ENCODE data around the gene CACNG4. TPM values are rescaled to one million over a fixed set of nuclear protein-coding genes. Genes with fewer than 3 reads are reported as not detected.

CACNG4 gene
- total RNA-seq, 4 donors from 2014 or later, result 0.27 to 1.9 TPM; not detected in 2

GRCh38 chr17:67041941-67042899 lies 77.7 kb downstream of the CACNG4 start:
- no peak overlapping the region for H3K4me3 ChIP-seq
- no peak overlapping the region for H3K27ac ChIP-seq
- in situ Hi-C loops (cut with MboI; ENCODE audit: low pct_ligation_motif_present in 1 of 4, low pct_unique_long_range_greater_than_20kb in 1 of 4, low sequenced_read_pairs in 3 of 4) (no loop called here), intact Hi-C loops (cut with DNase I; ENCODE audit: low total_unique reads) (no loop called here)
- no peaks in the 10 kb centered on the region for H3K36me3 ChIP-seq
- no peaks in the 10 kb centered on the region for H3K27me3 ChIP-seq
- no peaks in the 10 kb centered on the region for H3K9me3 ChIP-seq
- TF ChIP-seq CTCF (IDR thresholded peaks at IDR 0.05) (no peak), POLR2A (IDR thresholded peaks at IDR 0.05) (no peak), EP300 (IDR thresholded peaks at IDR 0.05; ENCODE audit: low read depth) (no peak), POLR2AphosphoS5 (IDR thresholded peaks at IDR 0.05) (no peak)
- H3K4me1 ChIP-seq, result peaks cover 0 to 21% (median 8%) of the 10 kb centered on the region in 4 donors
- 40 to 65% methylated on average over 3 to 11 of the region's 11 CpGs for WGBS, 2 donors (ENCODE audit: low coverage in 1 of 2)
- DNase-seq, result no peak

- H3K27me3 ChIP-seq, result no peaks in the 10 kb centered on the region
- intact Hi-C loops (cut with DNase I; ENCODE audit: low total_unique reads) (no loop called here), in situ Hi-C loops (cut with MboI; ENCODE audit: low pct_ligation_motif_present in 1 of 4, low pct_unique_long_range_greater_than_20kb in 1 of 4, low sequenced_read_pairs in 3 of 4) (no loop called here)
- H3K9me3 ChIP-seq, result peaks cover under 1 to 2% of the 10 kb centered on the region in 2 donors
- peaks cover 0 to 21% (median 8%) of the 10 kb centered on the region in 4 donors for H3K4me1 ChIP-seq
- no peak overlapping the region for H3K27ac ChIP-seq
- TF ChIP-seq POLR2AphosphoS5 (IDR thresholded peaks at IDR 0.05) (no peak), POLR2A (IDR thresholded peaks at IDR 0.05) (no peak)
- no peaks in the 10 kb centered on the region for H3K36me3 ChIP-seq
- no peak for DNase-seq
- no peak overlapping the region for H3K4me3 ChIP-seq
- WGBS, 2 donors (ENCODE audit: low coverage in 1 of 2), result 87 to 100% methylated on average over 2 to 12 of the region's 12 CpGs
These were observed 78.8 kb downstream of the CACNG4 start for GRCh38 chr17:67043283-67043682.

GRCh38 chr17:67044016-67044772 lies 79.7 kb downstream of the CACNG4 start, which contains the start of gene CACNG1:
Gene CACNG1, plus strand, starts transcription at chr17:67044554. Its CDS starts 107 bp downstream, at chr17:67044661.
- no peak within 1 kb of the TSS for H3K27ac ChIP-seq
- in situ Hi-C loops (cut with MboI; ENCODE audit: low pct_ligation_motif_present in 1 of 4, low pct_unique_long_range_greater_than_20kb in 1 of 4, low sequenced_read_pairs in 3 of 4) (no loop called here), intact Hi-C loops (cut with DNase I; ENCODE audit: low total_unique reads) (no loop called here)
- TF ChIP-seq POLR2A (IDR thresholded peaks at IDR 0.05), result no peak
- no peak for TF ChIP-seq POLR2AphosphoS5 (IDR thresholded peaks at IDR 0.05)
- no peak for TF ChIP-seq CTCF (IDR thresholded peaks at IDR 0.05)
- TF ChIP-seq EP300 (IDR thresholded peaks at IDR 0.05; ENCODE audit: low read depth), result no peak
- H3K4me1 ChIP-seq, result peaks cover 0 to 21% (median 8%) of the 10 kb centered on the region in 4 donors
- WGBS, 2 donors (ENCODE audit: low coverage in 1 of 2), result 87% methylated on average over 32 of the region's 32 CpGs; no CpG with 5 or more reads in 1 of the 2 donors
- H3K4me3 ChIP-seq, result no peak within 1 kb of the TSS
- DNase-seq, result no peak
- no peaks in the 10 kb centered on the region for H3K27me3 ChIP-seq
- no peaks in the 10 kb centered on the region for H3K36me3 ChIP-seq
- H3K9me3 ChIP-seq, result peaks cover 8 to 11% of the 10 kb centered on the region in 2 donors

GRCh38 chr17:67044940-67045339 lies 80.4 kb downstream of the CACNG4 start:
- TF ChIP-seq EP300 (IDR thresholded peaks at IDR 0.05; ENCODE audit: low read depth) (no peak), POLR2A (IDR thresholded peaks at IDR 0.05) (no peak)
- Histone ChIP-seq H3K4me1 (peaks cover 0 to 21% (median 8%) of the 10 kb centered on the region in 4 donors), H3K36me3 (no peaks in the 10 kb centered on the region), H3K27ac (no peak overlapping the region), H3K4me3 (no peak overlapping the region), H3K27me3 (no peaks in the 10 kb centered on the region), H3K9me3 (peaks cover 15% of the 10 kb centered on the region in 2 donors)
- in situ Hi-C loops (cut with MboI; ENCODE audit: low pct_ligation_motif_present in 1 of 4, low pct_unique_long_range_greater_than_20kb in 1 of 4, low sequenced_read_pairs in 3 of 4), result no loop called here
- WGBS, 2 donors (ENCODE audit: low coverage in 1 of 2), result 89% methylated on average over 5 of the region's 5 CpGs; no CpG with 5 or more reads in 1 of the 2 donors
- intact Hi-C loops (cut with DNase I; ENCODE audit: low total_unique reads), result no loop called here
- DNase-seq, result no peak
